Measurements from ENCODE around the gene RMND5A.
"Not testable (repeated sequence)": the region's sequence is repeated elsewhere in the genome, so short reads cannot be mapped to it uniquely, and the experiment has no call there.

Gene RMND5A, protein sequence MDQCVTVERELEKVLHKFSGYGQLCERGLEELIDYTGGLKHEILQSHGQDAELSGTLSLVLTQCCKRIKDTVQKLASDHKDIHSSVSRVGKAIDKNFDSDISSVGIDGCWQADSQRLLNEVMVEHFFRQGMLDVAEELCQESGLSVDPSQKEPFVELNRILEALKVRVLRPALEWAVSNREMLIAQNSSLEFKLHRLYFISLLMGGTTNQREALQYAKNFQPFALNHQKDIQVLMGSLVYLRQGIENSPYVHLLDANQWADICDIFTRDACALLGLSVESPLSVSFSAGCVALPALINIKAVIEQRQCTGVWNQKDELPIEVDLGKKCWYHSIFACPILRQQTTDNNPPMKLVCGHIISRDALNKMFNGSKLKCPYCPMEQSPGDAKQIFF

DNA sequence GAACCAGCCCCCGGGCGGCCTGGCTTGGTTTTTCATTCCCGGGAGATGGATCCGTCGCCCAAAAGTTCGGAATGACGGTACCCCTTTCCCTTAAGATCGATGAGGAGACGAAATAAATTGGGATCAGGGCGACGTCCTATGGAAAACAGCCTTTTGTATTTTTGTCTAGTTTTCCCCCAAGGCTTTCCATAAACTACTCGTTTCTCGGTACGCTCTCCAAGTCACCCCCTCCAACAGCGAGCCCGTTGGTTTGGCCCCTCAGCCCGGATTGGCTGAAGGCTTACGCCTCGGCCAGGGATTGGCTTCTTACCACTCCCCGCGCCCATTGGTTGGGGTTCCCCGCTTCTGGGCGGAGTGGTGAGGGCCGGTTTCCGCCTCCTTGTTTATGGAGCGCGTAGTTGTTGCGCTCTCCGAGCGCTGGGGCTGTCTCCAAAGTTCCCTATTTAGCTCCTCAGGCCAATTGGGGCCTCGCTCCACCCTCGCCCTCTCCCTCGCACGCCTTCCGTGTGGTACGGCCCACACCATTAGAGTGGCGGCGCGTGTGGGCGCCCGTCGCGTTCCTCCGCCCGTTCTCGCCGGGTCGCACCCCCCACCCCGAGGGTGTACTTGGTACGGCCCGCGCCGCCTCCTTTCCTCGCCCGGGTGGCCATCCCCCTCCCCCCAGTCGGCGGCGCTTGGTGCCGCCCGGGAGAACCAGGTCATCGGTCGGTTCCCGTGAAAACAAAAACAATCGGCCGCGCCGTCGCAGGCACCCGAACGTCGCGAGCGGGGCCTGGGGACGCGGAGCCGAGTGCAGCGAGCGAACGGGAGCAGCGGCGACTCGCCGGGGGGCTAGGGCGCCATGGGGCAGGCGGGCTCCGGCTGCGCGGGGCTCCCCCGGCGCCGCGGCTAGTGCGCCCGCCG lies at the start of gene RMND5A:
Gene RMND5A (plus strand): TSS at position 655 of the 903 bp plus-strand sequence. CDS start 377 bp downstream, outside the sequence.
- peak; percentile 86 to 98 (median 90) for DNase-seq
- intact Hi-C loops (cut with DNase I), result not testable (repeated sequence)

GRCh38 chr2:86671337-86671981 lies 48.6 kb upstream of the RMND5A start:
- DNase-seq, result no peak
- intact Hi-C loops (cut with DNase I), result no loop called here

GRCh38 chr2:86672027-86672545 lies 48.0 kb upstream of the RMND5A start:
- no peak for DNase-seq
- intact Hi-C loops (cut with DNase I), result no loop called here

DNA sequence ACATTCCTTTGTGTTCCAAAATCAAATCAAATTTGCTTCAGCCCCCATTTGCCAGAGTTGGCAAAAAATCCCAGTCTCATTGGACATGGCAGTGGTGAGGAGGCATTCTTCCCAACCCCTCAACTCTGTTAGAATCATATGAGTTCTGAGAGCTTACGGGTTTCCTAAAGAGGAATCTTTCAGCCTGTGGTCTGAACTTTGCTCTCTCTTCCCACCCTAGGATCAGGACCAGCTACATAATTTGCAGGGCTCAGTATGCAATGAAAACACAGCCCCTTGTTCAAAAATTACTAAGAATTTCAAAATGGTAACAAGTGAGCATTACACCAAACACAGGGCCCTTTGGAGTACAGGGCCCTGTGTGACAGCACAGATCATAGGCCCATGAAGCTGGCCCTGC lies 47.1 kb upstream of the RMND5A start:
- intact Hi-C loops (cut with DNase I), result no loop called here

GRCh38 chr2:86673986-86674670 lies 46.0 kb upstream of the RMND5A start:
- DNase-seq, result no peak
- intact Hi-C loops (cut with DNase I), result no loop called here

More for the DNA sequence above, 47.1 kb upstream of the RMND5A start:
- no peak for DNase-seq

- intact Hi-C loops (cut with DNase I), result no loop called here
- no peak for DNase-seq
These were observed 45.0 kb upstream of the RMND5A start for GRCh38 chr2:86675104-86675503.

DNA sequence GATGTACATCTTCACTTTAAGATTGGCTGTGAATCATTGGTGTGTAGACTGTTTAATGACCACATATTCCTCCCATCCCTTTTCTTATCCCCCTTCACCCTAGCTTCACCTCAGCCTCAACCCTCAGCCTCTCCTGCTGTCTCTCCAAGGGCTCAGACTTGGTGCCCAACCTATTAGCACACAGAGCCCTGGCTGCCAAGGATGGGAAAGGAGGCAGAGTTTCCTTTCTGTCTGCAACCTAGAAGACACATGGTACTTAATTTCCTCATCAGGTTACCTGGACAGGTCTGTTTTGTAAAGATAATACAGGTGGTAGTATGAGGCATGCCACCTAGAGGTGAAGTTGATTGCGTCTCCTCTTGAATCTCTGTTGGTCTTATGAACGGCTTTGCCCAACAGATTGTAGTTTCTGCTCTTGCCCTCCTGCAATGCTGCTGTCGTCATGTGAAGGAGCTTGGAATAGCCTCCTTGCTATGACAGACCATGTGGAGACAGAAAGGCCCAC lies 44.5 kb upstream of the RMND5A start:
- DNase-seq, result no peak
- intact Hi-C loops (cut with DNase I), result no loop called here

GRCh38 chr2:86677816-86678215 lies 42.3 kb upstream of the RMND5A start:
- intact Hi-C loops (cut with DNase I), result no loop called here
- no peak for DNase-seq

GRCh38 chr2:86679036-86679435 lies 41.1 kb upstream of the RMND5A start:
- DNase-seq, result no peak
- intact Hi-C loops (cut with DNase I), result no loop called here

DNA sequence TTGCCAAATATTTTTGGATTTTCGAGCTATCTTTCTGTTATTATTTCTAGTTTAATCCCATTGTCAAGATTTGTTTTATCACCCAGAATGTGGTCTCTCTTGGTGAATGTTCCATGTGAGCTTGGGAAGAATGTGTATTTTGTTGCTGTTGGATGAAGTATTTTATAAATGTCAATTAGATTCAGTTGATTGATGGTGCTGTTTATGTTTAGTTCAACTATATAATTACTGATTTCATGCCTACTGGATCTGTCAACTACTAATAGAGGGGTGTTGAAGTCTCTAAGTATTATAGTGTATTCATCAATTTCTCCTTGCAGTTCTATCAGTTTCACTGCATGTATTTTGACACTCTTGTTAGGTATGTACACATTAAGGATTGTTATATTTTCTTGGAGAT lies 34.7 kb upstream of the RMND5A start:
- DNase-seq, result no peak
- intact Hi-C loops (cut with DNase I), result loop anchor here (10.0 kb wide), 1 partner anchor 241 kb away; the partner anchor contains the start of gene KDM3A

DNA sequence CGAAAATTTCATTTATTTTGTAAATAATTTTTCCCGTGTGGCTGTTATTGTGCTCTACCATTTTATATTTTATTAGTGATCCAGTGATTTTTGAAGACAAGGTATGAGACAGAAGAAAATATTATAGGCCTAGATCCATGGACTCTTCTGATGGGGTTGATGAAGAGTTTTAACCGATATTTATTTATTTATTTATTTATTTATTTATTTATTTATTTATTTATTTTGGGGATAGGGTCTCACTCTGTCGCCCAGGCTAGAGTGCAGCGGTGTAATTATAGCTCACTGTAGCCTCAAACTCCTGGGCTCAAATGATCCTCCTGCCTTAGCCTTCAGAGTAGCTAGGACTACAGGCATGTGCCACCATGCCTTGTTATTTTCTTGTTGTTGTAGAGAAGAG lies 33.6 kb upstream of the RMND5A start:
- DNase-seq, result no peak
- intact Hi-C loops (cut with DNase I), result loop anchor here (10.0 kb wide), 1 partner anchor 242 kb away; the partner anchor contains the start of gene KDM3A

GRCh38 chr2:86686905-86687304 lies 33.2 kb upstream of the RMND5A start:
- intact Hi-C loops (cut with DNase I), result loop anchor here (10.0 kb wide), 1 partner anchor 242 kb away; the partner anchor contains the start of gene KDM3A
- no peak for DNase-seq

DNA sequence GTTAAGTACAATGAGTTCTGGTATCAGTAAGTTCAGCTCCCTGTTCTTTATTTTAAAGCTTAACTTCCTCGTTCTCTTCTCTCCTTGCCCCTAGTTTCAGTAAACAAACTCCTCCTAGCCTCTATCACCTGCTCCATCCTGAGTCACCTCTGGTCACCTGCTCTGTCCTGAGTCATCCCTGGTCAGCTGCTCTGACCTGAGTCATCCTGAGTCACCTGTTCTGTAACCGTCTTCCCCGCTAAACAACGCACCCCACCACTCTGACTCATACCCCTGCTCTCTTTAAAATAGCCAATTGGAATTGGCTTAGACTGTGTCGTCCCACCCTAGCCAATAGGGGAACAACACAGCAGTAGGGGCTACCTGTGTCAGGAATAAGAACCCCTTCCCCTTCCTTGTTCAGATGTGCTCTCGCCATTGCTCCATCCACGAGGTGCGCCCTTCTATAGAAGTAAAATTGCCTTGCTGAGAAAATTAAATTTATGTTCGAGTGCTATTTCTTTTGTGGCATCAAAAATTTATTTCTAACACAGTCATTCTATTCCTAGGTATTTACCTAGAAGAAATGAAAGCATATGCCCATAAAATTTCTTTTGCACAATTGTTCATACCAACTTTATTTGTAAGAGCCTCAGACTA lies 24.9 kb upstream of the RMND5A start:
- no peak for DNase-seq
- intact Hi-C loops (cut with DNase I), result no loop called here

GRCh38 chr2:86697551-86698104 lies 22.5 kb upstream of the RMND5A start:
- no peak for DNase-seq
- intact Hi-C loops (cut with DNase I), result no loop called here

GRCh38 chr2:86700690-86701089 lies 19.4 kb upstream of the RMND5A start:
- no peak for DNase-seq
- intact Hi-C loops (cut with DNase I), result loop anchor here (5.0 kb wide), 1 partner anchor 78 kb away; the partner anchor contains the start of gene RNF103

- peak in 5 of 10 donors; percentile 30 to 90 (median 49) for DNase-seq
These were observed 16.3 kb upstream of the RMND5A start for GRCh38 chr2:86703704-86704361.

DNA sequence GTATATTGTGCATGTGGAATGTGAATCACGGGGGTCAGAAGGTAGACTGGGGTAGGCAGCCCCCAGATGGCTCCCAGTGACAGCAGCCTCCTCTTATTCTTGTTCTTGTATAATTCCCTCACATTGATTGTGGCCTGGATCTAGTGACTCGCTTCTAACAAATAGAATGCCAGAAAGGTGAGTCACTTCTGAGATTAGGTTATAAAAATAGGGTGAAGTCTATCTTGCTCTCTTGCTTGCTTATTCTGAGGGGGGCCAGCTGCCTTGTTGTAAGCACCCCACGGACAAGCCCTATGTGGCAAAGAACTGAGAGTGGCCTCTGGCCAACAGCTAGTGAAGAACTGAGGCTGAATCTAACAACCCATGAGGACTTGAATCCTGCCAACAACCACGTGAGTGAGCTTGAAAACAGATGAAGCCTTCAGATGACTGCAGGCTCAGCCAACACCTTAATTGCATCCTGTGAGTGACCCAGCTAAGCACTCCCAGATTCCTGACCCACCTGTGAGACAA lies 15.6 kb upstream of the RMND5A start:
- peak in 1 of 10 donors; percentile 46 for DNase-seq
- intact Hi-C loops (cut with DNase I), result loop anchor here (5.0 kb wide), 1 partner anchor 82 kb away; the partner anchor contains the start of gene RNF103

More at GRCh38 chr2:86703704-86704361, 16.3 kb upstream of the RMND5A start:
- intact Hi-C loops (cut with DNase I), result loop anchor here (5.0 kb wide), 1 partner anchor 82 kb away; the partner anchor contains the start of gene RNF103

GRCh38 chr2:86706220-86706619 lies 13.9 kb upstream of the RMND5A start:
- intact Hi-C loops (cut with DNase I), result no loop called here
- peak in 1 of 10 donors; percentile 65 for DNase-seq

Data from posterior cingulate gyrus (tissue), 11 donors.